Measurements from ENCODE around the gene KCTD10.

DNA sequence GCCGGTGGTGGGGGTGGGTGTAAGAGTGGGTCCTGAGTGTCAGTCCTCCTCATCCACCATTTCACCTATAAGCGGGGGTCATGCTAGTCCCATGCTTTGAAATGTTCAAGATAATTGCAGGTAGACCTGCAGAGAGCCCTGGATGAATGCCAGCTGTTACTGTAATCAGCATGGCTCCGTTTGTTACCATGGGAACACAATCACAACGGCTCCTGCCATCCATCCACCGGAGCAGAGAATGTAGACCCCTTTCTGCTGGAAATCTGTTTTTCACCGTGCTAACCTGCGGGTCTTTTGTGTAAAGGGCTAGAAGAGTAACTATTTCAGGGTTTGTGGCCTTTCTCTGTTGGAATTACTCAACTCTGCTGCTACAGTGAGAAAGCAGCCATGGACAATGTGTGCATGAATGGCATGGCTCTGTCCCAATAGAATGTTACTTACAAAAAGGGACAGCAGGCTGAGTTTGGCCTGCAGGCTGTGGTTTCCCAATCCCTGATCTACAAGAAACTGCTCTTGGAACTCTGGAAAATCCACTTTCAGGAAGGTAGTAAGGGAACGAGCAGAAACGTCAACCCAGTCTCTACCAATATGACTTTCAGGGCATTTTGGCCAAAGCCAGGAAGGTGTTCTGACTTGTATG lies 36.1 kb downstream of the KCTD10 start:
- TF ChIP-seq RAD21 (IDR thresholded peaks at IDR 0.05; ENCODE audit: low read depth): no peak
- TF ChIP-seq TCF12 (IDR thresholded peaks at IDR 0.05; ENCODE audit: low read depth): no peak
- TF ChIP-seq EGR1 (IDR thresholded peaks at IDR 0.05): no peak
- TF ChIP-seq, protein P1, sequence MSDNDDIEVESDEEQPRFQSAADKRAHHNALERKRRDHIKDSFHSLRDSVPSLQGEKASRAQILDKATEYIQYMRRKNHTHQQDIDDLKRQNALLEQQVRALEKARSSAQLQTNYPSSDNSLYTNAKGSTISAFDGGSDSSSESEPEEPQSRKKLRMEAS (IDR thresholded peaks at IDR 0.05): no peak
- no peak for TF ChIP-seq ZBTB7A (IDR thresholded peaks at IDR 0.05; ENCODE audit: low read depth)
- no peak for TF ChIP-seq NFIC (IDR thresholded peaks at IDR 0.05)
- TF ChIP-seq CREB1 (IDR thresholded peaks at IDR 0.05; ENCODE audit: low read depth): no peak
- no peak for TF ChIP-seq TEAD4 (IDR thresholded peaks at IDR 0.05)
- TF ChIP-seq YY1 (IDR thresholded peaks at IDR 0.05; ENCODE audit: low read depth): no peak
- no peak for TF ChIP-seq TAF1 (IDR thresholded peaks at IDR 0.05; ENCODE audit: low read depth)
- TF ChIP-seq EP300 (IDR thresholded peaks at IDR 0.05; ENCODE audit: borderline replicate concordance): no peak
- TF ChIP-seq, protein P2, sequence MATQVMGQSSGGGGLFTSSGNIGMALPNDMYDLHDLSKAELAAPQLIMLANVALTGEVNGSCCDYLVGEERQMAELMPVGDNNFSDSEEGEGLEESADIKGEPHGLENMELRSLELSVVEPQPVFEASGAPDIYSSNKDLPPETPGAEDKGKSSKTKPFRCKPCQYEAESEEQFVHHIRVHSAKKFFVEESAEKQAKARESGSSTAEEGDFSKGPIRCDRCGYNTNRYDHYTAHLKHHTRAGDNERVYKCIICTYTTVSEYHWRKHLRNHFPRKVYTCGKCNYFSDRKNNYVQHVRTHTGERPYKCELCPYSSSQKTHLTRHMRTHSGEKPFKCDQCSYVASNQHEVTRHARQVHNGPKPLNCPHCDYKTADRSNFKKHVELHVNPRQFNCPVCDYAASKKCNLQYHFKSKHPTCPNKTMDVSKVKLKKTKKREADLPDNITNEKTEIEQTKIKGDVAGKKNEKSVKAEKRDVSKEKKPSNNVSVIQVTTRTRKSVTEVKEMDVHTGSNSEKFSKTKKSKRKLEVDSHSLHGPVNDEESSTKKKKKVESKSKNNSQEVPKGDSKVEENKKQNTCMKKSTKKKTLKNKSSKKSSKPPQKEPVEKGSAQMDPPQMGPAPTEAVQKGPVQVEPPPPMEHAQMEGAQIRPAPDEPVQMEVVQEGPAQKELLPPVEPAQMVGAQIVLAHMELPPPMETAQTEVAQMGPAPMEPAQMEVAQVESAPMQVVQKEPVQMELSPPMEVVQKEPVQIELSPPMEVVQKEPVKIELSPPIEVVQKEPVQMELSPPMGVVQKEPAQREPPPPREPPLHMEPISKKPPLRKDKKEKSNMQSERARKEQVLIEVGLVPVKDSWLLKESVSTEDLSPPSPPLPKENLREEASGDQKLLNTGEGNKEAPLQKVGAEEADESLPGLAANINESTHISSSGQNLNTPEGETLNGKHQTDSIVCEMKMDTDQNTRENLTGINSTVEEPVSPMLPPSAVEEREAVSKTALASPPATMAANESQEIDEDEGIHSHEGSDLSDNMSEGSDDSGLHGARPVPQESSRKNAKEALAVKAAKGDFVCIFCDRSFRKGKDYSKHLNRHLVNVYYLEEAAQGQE (IDR thresholded peaks at IDR 0.05; ENCODE audit: low read depth): no peak
- TF ChIP-seq CEBPB (IDR thresholded peaks at IDR 0.05): no peak
- TF ChIP-seq, protein P3, sequence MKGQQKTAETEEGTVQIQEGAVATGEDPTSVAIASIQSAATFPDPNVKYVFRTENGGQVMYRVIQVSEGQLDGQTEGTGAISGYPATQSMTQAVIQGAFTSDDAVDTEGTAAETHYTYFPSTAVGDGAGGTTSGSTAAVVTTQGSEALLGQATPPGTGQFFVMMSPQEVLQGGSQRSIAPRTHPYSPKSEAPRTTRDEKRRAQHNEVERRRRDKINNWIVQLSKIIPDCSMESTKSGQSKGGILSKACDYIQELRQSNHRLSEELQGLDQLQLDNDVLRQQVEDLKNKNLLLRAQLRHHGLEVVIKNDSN (IDR thresholded peaks at IDR 0.05): no peak

Measured in Ishikawa (cell line).